Measurements from ENCODE around the gene POLR2I.

POLR2I gene

GRCh38 chr19:36128392-36128736 lies 13.7 kb upstream of the POLR2I start:
- DNase-seq (ENCODE audit: low read depth) = no peak
- H3K4me3 ChIP-seq (ENCODE audit: control insufficient read depth, low read depth, low read length) = peak overlapping the region; percentile 54
- TF ChIP-seq, protein P1, sequence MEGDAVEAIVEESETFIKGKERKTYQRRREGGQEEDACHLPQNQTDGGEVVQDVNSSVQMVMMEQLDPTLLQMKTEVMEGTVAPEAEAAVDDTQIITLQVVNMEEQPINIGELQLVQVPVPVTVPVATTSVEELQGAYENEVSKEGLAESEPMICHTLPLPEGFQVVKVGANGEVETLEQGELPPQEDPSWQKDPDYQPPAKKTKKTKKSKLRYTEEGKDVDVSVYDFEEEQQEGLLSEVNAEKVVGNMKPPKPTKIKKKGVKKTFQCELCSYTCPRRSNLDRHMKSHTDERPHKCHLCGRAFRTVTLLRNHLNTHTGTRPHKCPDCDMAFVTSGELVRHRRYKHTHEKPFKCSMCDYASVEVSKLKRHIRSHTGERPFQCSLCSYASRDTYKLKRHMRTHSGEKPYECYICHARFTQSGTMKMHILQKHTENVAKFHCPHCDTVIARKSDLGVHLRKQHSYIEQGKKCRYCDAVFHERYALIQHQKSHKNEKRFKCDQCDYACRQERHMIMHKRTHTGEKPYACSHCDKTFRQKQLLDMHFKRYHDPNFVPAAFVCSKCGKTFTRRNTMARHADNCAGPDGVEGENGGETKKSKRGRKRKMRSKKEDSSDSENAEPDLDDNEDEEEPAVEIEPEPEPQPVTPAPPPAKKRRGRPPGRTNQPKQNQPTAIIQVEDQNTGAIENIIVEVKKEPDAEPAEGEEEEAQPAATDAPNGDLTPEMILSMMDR (IDR thresholded peaks at IDR 0.05; ENCODE audit: control insufficient read depth, insufficient read depth, low read depth, low read length, missing control alignments) = no peak

GRCh38 chr19:36125557-36125956 lies 10.9 kb upstream of the POLR2I start:
- DNase-seq (ENCODE audit: low read depth) = no peak
- TF ChIP-seq, protein P1 (IDR thresholded peaks at IDR 0.05; ENCODE audit: control insufficient read depth, insufficient read depth, low read depth, low read length, missing control alignments) = no peak

GRCh38 chr19:36121486-36122124 lies 6.9 kb upstream of the POLR2I start:
- DNase-seq (ENCODE audit: low read depth) = no peak
- TF ChIP-seq, protein P1 (IDR thresholded peaks at IDR 0.05; ENCODE audit: control insufficient read depth, insufficient read depth, low read depth, low read length, missing control alignments) = no peak

More at GRCh38 chr19:36125557-36125956, 10.9 kb upstream of the POLR2I start:
- no peak overlapping the region for H3K4me3 ChIP-seq (ENCODE audit: control insufficient read depth, low read depth, low read length)

DNA sequence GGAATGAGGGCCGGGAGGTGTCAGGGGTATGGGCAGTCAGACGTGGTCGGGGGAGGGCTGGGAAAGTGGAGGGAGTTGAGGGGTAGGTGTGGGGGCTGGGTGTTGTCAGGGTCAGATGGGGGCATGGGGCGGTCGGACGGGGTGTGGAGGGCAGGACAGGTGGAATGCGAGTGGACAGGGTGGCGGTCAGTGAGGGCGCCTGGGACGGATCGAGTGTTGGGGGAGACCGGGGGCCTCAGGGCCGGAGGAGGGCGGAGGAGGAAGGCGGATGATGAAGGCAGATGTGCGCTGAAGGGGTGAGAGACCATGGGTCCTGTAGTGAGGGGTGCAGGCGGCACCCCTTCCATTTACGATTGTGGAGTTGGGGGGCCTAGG lies 6.3 kb upstream of the POLR2I start:
- TF ChIP-seq, protein P1 (IDR thresholded peaks at IDR 0.05; ENCODE audit: control insufficient read depth, insufficient read depth, low read depth, low read length, missing control alignments) = no peak
- no peak for DNase-seq (ENCODE audit: low read depth)
- no peak overlapping the region for H3K4me3 ChIP-seq (ENCODE audit: control insufficient read depth, low read depth, low read length)

More at GRCh38 chr19:36121486-36122124, 6.9 kb upstream of the POLR2I start:
- no peak overlapping the region for H3K4me3 ChIP-seq (ENCODE audit: control insufficient read depth, low read depth, low read length)

GRCh38 chr19:36120092-36120983 lies 5.7 kb upstream of the POLR2I start:
- no peak for DNase-seq (ENCODE audit: low read depth)
- TF ChIP-seq, protein P1 (IDR thresholded peaks at IDR 0.05; ENCODE audit: control insufficient read depth, insufficient read depth, low read depth, low read length, missing control alignments) = no peak
- no peak overlapping the region for H3K4me3 ChIP-seq (ENCODE audit: control insufficient read depth, low read depth, low read length)

GRCh38 chr19:36116344-36116637 lies 1.6 kb upstream of the POLR2I start:
- TF ChIP-seq, protein P1 (IDR thresholded peaks at IDR 0.05; ENCODE audit: control insufficient read depth, insufficient read depth, low read depth, low read length, missing control alignments) = no peak
- no peak for DNase-seq (ENCODE audit: low read depth)
- H3K4me3 ChIP-seq (ENCODE audit: control insufficient read depth, low read depth, low read length) = peak overlapping the region; percentile 77
